Fibroblast of skin of left biceps (primary cell): Measurements from ENCODE around the gene SIL1.
A peak's percentile ranks its signal among the peaks of the same experiment; 100 is the strongest.
"Not testable (repeated sequence)": the region's sequence is repeated elsewhere in the genome, so short reads cannot be mapped to it uniquely, and the experiment has no call there.

Experiments used
- DNase-seq, 2 experiments: peaks; one replicate each; pipeline ENCODE4 v3.0.0-alpha.2; 2013; ENCODE audit warnings: low read depth in 2 of 2

The SIL1 gene

DNA sequence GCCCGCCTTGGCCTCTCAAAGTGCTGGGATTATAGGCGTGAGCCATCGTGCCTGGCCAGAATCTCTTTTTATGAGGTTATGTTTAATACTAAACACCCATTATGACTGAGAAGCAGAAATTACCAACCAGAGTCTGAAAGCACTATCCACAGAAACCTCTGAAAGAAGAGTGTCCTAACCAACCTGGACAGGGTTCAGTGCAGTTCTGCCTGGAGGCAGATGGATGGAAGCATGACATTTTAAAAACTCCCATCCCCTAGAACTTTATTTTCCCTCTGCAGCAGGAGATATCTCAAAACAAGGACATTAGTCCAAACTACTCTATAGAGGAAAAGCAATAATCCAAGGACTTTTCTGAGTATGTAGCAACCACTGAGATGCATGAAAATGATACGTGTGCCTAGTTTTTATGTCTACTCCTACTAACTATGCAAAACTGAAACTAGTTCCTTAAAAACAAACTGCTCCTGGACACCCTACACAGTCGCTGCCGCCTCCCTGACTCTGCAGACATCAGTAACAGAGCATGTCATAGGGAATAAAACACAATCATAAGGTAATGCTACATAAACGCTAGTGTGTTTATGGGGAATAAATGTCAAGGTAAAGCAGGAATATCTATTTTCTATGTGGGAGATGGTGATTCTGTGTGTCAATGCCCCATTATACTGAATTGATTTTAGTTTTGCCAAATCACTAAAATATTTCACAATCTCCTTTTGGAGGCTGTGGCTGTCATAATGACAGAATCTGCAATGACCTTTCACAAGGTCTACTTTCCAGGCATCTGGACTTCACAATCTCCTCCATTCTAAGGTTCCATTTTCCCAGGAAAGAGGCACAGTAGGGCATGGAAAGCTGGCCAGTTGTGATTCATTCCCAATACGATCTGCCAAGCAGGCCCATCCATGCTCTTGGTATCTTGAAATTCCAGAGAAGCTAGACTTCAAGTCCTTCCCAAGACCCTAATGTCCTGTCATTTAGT, 122.8 kb downstream of the SIL1 start:
- no peak for DNase-seq

DNA sequence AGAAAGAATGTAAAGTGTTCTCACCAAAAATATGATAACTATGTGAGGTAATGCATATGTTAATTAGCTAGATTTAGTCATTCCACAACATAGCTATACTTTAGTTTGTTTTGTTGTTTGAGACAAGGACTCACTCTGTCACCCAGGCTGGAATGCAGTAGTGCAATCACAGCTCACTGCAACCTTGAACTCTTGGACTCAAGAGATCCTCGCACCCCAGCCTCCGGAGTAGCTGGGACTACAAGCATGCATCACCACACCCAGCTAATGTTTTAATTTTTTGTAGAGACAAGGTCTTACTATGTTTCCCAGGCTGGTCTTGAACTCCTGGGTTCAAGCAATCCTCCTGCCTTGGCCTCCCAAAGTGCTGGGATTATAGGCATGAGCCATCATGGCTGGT, 124.2 kb downstream of the SIL1 start:
- DNase-seq, result not testable (repeated sequence)

DNA sequence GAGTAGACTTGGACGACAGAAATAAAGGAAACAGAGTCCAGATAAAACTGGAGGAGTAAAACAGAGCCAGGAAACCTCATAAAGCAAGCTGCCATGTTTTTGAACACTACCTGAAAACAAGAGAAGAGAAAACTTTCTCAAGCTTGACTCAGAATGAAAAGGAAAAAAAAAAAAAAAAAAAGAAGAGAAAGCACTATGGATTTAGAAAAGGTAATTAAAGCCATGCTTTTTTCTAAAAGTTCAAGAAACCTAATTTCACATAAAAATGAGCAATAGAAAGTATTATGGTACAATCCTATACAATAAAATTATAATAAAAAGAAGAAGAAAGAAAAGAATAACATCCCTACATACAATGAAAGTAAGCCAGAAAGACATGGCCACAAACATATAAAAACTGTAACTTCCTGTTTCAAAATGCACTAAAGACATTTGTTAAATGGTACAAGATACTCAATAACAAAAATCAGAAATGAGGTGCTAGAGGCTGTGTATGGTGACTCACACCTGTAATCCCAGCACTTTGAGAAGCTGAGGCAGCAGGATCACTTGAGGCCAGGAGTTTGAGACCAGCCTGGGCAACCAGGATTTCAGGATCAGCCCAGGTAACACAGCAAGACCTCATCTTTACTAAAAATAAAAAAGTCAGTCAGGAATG, 129.5 kb downstream of the SIL1 start:
- DNase-seq, result no peak

DNA sequence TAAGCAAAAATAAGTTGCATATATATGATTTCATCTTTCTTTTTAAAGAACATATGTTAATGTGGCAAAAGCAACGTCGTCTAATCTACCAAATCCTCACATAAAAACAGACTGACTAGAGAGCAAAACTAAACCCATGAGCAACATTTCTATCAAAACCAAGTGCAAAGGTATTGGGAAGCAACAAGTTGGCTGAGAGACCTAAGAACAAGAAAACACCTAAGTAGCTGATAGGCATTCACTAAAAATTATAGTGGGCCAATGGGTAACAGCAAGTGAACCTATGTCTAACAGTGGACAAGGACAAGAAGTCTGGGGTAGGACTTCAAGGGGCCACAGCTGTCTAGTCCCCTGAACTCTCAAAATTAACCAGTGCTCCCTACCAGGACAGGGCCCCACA, 130.1 kb downstream of the SIL1 start:
- DNase-seq, result no peak

DNA sequence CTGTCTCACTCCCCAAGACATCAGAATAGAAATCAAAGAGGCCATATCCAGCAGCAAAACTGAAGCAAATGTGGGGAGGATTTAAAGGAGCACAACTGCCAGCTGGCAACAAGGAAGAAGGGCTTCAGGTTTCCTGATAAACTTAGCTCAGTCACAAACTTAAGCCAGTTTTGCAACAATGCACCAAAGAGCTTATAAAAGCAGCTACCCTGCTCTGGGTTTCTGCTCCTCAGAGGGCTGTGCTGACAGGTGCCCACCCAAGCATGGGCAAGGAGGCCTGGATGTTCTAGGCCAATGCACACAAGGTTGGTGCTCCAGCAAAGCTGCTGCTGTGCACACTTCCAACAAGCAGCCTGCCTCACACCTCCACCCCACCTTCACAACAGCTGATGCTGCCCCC, 132.9 kb downstream of the SIL1 start:
- DNase-seq, result no peak

DNA sequence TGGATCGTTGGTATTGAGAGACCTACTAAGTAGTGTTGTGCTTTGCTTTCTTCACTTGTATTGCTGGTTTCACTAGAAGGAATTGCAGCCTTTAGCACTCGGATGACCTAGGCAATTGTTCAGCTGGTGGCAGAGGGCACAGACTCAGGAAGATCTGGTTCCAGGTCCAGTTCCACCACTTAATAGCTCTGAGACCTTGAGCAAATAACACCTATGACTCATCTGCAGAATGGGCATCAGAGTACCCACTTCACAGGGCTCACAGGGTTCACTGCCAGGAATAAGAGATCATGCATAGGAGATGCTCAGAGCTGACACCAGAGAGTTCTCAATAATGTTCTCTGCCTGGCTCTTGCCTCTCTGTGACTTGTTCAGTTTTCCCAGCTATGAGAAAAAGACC, 133.6 kb downstream of the SIL1 start:
- no peak for DNase-seq

DNA sequence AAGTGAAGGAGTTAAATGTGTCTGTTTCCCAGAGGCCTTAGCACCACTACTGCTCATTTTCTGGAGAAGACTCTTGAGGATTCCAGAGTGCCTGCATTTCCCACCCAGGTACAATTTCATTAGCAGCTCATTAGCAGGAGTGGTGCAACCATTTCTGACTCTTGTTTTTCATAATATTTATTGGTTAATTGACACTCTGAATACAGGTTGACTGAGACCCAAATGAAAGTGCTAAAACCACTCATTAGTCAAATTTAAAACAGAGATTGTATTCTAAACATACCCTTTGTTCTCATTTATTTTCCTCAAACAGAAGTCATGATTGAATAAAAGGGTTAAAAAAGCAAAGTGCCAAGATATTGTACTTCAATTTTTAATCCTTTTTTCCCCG, 134.5 kb downstream of the SIL1 start:
- no peak for DNase-seq

DNA sequence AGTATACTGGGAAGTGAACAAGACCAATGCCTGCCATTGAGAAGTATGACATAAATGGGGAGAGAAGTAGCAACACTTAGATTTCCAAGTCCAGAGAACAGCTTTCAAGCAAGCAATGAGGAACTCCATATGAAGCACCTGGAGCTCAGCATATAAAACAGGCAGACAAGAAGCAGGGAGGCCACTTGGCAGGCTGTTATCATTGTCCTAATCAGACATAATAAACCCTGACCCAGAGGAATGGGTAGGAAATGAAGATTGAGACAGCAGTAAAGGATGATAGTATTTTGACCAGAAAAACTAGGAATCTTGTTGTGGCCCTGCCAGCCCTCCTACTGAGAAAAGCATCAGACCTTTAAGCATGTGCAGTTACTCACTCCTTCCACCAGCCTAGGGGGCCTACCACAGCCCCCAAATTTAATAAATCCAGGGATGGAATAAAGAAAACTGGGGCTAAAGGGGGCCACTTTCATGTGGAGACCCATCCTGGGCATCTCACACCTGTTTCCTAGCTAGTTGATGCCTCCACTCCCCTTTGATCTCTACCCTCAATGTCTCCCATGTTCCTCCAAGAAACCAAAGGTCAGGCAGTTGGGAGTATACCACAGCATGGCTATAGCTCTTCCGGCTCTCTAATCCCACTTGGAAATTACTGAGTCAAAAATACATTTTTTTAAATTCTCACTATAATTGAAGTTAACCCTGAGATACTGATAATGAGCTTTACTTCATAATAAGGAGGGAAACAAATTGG, 135.1 kb downstream of the SIL1 start:
- no peak for DNase-seq

DNA sequence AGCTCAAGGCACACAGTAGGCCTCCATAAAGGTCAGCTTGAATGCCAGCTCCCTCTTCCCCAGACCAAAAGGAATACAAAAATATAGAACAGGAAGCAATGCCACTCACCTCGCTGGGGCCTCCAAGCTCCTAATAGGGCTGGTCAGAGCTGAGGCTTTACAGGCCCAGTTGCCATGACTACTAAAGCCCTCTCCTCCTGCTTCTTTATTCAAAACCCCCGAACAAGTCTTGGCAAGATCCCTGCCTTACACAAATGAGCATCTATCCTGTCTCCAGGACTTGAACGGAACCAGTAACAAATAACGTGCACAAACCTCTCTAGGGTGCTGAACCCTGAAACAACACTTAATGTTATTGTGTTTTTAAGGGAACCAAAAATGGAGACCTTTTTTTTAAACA, 136.3 kb downstream of the SIL1 start:
- no peak for DNase-seq

DNA sequence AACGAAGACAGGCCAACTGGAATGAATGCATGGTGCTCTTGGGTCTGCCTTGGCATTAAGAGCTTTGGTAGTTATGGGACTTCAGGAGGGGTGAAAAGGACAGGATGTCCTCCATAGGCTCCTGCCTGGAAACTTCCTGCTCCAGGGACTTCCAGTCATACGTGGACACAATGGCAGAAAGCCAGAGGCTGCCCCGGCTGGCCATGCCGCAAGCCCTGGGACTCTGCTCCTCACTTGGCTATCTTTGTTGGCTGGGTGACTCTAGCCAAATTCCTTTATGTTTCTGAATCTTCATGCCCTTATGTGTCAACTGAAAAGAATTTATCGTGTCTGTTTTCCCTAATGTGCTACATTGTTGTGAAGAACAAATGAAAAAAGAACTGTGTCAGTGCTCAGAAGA, 136.9 kb downstream of the SIL1 start:
- DNase-seq, result peak; percentile 42 to 47

DNA sequence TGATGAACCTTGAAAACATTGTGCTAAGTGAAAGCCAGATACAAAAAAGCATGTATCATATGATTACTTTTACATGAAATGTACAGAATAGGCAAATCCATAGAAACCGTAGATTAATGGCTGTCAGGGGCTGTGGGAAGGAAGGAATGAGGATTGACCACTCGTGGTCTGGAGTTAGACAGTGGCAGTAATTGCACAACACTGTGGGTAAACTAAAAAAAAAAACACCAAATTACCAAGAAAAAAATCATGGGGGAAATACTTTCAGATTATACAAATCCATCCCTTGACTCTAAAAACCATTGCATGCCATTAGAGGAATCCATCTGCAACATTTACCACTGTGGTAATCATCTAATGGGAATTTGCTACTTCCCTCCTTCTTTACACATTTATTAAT, 140.0 kb downstream of the SIL1 start:
- DNase-seq, result peak; percentile 79 to 84

DNA sequence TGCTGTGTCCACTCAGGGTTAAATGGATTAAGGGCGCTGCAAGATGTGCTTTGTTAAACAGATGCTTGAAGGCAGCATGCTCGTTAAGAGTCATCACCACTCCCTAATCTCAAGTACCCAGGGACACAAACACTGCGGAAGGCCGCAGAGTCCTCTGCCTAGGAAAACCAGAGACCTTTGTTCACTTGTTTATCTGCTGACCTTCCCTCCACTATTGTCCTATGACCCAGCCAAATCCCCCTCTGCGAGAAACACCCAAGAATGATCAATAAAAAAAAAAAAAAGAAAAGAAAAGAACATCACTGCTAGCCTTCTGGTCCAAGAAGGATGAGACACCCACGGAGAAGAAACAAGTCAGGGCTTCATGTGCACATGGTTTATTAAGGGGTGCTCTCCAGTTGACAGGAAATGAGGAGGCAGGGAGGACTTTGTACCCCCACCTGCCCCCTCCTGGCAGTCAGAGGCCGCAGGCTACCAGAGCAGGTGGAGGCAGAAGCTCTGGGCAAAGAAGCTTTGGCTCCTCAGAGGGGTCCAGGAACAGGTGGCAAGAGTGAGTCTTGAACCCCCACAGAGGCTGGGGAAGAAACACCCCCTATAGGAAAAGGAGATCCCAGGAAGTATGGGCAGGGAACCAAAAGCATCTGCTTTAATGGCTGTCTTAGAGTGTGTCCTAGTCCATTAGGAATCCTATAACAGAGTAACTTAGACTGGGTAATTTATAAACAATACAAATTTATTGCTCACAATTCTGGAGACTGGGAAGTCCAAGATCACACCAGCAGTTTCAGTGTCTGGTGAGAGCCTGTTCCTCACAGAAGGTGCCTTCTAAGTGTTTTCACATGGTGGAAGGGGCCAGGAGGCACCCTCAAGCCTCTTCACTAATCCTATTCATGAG, 140.9 kb downstream of the SIL1 start:
- not testable (repeated sequence) for DNase-seq

DNA sequence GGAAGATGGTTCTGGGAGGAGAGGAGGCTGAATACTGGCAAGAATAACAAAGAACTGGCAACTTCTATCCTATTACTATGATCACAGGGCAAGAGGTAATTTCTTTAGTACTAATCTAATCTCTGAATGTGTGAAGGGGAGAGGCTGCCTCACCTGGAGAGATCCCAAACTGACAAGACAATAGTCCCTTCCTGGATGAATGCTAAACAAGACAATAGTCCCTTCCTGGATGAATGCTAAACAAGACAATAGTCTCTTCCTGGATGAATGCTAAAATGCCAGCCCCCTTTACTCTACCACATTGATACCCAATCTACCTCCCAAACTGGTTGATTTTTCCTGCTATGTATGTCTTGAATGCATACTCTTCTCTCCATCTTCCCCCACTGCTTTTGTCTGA, 145.2 kb downstream of the SIL1 start:
- DNase-seq, result no peak

DNA sequence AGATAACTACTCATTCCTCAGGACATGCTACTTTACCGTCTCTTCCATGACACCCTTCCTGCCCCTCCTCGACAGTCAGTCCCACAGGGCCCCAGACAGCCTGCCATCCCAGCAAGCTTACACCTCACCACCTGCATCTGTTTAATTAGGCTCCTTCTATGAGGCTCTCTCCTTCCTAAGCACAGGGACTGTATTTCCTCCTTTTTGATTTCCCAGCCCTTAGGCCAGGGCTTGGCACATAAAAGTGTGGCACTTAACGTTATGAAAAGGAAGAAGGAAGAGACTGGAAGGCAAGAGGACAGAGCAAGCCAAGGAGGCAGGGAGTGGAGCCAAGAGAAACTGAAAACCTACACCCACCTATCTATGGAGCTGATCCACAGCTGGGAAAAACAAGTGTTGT, 146.8 kb downstream of the SIL1 start:
- no peak for DNase-seq

DNA sequence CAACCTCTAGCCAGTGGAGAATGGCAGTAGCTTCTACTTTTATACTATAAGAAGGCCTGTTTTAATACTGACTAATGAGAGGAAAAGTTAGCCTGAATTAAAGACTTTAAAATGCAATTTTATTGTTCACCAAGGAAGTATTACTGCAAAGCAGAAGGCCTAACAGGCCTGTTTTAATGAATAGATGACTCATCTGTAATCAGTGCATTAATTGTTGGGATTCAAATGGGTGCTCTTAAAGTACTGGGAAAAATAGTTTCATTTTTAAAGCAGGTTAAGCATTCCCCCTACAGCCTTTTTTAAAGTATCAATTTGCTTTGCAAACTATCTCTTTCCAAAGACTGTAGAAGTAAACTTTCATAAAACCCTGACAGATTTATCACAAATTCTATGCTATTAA, 147.7 kb downstream of the SIL1 start:
- no peak for DNase-seq

DNA sequence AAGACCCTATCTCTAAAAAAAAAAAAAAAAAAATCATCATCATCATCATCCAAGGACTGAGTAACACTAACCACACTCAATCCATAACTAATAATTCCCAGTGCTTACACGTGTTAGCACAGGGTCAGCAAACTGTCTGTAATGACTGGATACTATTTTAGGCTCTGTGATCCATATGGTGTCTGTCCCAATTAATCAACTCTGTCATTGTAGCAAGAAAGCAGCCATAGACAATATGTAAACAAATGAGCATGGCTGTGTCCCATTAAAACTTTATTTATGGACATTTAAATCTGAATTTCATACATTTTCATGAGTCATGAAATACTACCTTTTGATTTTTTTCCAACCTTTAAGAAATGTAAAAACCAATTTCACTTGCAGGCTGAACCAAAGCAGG, 148.4 kb downstream of the SIL1 start:
- no peak for DNase-seq

DNA sequence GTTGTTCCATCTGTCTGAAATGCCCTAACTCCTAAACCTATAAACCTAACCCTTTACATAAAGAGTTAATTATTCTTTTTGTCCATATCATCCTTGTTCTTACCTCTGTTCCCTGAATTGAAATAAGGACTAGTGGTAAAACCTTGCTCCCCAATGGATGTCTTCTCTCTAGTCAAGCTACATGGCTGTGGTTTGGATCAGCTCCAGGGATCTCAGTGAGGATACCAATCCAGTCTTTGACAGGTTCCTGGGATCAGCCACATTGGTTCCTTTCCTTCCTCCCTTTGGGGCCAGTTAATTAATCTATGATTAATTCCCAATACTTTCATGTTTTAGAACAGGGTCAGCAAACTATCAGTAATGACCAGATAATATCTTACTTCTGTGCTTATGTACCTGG, 151.6 kb downstream of the SIL1 start:
- no peak for DNase-seq

DNA sequence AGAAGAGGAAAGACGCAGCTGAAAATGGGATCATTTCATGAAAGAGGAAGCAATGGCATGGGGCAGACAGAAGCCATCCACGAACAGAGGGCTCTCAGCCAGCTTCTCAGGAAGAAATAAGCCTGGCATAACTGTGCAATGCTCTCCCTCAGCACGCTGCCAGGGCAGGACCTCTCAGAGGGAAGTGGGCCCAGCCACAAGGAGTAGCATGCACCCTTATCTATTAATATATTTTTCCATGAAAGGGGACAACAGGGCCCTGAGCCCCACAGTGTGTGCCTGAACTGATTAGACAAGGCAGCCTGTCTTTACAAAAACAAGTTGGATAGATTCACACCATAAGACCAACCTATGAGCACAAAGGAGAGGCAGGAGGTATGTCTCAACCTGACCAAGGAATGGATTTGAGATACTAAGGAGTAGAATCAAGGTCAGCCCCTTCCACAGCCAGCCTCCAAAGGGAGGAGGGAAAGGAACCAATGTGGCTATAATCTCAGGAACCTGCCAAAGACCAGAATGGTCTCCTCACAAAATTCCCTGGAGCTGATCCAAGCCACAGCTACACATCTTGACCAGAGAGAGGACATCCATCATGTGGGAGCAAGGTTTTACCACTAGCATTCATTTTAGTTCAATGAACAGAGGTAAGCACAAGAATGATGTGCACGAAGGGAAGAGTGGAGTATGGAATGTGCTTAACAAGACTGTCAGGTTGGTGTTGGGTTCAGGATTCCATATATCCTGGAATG, 154.8 kb downstream of the SIL1 start:
- DNase-seq, result no peak

DNA sequence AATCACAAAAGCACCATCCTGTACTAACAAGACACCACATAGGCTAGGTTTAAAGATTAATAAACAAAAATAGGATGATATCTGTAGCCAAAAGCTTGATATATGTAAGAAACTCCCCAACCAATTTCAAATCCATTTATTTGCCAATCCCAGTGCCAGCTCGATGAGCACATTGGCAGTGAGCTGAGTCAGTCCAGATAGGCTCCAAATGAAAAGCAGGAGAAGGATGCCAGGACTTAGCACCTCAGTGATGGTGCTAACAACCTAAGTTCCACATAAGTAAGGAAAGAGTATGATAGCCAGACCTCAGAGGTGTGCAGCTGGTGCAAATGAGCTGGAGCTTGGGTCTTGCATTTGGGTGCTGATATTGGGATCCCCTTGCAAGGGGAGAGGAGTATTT, 158.1 kb downstream of the SIL1 start:
- no peak for DNase-seq

DNA sequence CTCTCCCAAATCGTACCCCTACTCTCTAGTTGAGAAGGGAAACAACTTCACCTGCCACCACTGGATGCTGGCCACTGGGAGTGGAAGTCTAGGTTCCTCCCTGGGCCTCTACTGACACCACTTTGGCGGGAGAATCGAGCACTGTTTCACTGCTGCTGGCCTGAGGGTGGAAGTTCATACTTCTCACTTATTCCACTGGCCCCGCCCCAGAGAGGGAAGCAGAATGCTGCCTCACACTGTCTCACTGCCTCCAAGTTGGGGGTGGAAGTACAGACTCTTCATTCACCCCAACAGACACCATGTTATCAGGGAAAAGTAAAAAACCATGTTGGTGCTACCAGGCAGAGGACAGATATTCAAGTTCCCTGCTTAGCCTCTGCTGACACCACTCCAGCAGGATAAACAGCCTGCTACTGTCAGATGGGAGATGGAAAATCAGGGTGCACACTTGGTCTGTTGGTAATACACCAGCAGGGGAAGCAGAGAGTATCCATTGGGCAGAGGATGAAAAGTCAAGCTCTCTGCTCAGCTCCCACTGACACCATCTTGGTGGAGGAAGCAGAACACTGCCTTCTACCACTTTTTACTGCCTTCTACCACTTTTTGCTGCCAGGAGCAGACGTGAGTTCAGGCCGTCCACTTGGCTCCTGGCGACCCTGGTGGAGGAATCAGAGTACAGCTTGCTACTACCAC, 159.4 kb downstream of the SIL1 start:
- DNase-seq, result no peak
